Right kidney (tissue), 1 donor: ENCODE results near the gene HOXC12.
A peak's percentile ranks its signal among the peaks of the same experiment; 100 is the strongest.

Source experiments
- DNase-seq: peaks from one replicate; pipeline ENCODE4 v3.0.0-alpha.2; 2016

Gene HOXC12

DNA sequence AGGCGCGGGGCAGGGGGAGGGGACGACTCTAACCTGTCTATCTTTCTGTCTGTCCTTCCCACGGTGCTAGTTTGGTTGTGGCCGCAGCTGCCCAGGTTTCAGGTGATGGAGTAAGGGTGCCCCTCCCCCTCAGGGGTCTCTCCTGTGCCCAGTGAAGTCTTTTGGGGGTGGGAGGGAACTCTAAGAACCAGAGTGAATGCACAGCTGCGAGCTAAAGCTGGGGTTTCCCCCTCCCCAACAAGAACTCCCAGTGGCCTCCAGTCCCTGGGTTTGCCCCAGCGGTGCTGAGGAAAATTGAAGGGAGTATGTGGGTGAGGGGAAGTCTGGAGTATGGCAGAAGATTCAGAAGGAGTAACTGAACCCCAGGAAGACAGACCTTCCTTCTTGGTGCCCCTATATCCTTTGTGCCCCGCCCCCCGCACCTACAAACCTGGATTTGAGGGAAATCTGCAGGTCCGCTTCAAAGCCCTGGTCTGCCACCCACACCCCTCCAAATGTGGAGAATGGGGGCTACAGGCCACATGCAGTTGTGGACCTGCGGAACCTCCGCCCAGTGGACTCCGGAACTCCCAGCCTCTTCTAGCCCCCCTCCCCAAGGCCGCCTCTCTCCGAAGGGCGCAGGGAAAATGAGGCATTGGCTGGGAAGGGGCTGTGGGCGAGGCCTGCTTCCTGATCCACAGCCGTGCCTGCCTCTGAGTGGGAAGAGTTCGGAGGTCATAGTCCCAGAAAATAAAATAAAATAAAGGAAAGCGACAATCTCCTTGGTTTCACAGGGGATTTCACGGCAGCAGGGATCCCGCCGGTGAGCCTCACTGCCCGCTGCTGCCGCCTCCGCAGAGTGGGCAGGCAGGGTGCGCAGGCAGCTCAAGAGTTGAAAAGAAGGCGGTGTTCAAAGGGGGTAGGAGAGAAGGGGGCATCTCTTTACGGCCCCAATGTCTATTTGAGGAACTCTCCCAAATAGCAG is 41.8 kb downstream of the HOXC12 start:
- no peak for DNase-seq

- no peak for DNase-seq
Measured at GRCh38 chr12:53997204-53998109, 42.8 kb downstream of the HOXC12 start.

DNA sequence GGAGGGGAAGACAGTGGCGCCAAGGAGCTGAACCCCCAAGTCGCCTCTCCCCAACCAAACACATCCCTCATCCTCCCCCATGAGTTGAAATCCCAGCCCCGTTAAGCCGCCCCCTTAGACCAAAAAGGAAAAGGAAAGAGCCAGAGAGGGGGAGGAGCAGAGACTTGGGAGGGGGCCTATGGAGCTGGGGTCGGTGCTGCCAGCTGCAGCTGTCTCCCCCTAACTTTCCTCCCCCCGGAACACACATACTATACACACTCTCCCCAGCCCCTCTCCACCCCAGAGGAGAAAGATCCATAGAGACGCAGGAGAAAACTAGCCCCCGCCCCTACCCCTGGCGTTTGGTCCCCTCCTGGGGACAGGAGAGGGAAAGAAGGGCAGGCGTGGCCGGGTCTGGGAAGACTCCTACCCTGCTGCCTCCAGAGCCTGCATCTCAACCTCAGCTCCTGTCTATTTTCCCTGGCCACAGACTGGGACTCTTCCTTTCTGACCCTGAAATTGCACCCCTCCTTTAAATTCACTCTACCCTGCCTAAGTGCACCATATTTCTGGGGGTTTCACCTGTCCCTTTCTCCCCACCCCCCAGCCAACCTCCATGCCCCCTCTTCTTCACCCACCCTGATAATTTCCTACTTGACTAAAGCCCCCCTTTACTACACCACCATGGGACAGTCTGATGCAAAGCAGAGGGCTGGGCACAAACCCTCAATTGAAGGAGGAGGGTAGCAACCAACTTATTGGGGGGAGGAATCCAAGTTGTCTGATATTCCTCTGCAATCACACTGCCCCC is 43.6 kb downstream of the HOXC12 start:
- no peak for DNase-seq

- no peak for DNase-seq
Measured at GRCh38 chr12:53998900-53999236, 44.2 kb downstream of the HOXC12 start.

DNA sequence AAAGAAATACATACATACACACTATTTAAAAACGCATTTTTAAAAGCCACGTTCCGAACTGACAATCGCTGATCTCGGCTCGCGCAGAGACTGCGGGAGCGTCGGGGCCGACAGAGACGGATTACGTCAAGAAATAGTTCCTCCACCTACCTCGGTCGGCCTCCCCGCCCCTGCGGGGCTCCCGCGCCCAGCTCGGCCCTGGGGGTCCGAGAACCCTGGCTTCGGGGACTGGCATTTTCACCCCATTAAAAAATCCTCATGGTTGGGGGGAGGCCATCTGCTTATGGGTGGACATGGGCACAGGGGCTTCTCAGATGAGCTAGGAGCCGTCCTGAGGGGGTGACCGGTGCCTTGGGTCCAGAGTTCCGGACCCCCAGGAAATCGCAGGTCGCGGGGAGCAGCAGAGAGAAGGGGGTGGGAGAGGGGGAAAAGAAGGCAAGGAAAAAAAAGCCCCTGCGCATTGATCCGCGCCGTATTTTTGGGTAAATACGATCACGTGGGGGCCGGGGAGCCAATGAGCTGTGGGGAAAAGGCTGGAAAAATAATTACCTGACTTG is 44.9 kb downstream of the HOXC12 start:
- DNase-seq = no peak

DNA sequence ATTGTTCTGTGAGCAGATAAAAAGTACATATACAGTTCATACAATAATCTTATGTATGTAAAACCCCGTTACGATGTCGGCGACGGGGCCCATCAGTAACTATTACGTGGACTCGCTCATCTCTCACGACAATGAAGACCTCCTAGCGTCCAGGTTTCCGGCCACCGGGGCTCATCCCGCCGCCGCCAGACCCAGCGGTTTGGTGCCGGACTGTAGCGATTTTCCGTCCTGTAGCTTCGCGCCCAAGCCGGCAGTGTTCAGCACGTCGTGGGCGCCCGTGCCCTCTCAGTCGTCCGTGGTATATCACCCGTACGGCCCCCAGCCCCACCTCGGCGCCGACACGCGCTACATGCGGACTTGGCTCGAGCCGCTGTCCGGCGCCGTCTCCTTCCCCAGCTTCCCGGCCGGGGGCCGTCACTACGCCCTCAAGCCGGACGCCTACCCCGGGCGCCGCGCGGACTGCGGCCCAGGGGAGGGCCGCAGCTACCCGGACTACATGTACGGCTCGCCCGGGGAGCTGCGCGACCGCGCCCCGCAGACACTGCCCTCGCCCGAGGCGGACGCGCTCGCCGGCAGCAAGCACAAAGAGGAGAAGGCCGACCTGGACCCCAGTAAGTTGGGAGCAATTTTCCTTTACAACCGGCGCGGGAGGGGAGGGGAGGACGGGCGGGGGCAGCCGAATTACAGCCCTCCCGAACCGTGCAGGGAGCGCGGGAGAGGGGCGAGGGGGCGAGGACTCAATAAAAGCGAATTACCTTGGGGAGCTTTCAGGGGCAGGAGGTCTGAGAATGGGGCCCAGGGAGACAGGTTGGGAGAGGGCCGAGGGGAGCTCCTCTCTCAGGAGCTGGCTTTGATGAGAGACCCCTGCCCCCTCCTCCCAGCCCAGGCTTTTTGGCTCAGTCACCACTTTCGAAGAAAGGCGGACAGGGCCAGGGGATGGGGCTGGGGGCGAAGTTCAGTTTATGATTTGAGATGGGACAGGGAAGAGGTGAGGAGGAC is 45.7 kb downstream of the HOXC12 start, which contains the start of gene HOXC9:
Gene HOXC9 (plus strand): TSS at position 46 of the 999 bp plus-strand sequence. CDS start 28 bp downstream, at position 74.
- DNase-seq = peak; percentile 83

DNA sequence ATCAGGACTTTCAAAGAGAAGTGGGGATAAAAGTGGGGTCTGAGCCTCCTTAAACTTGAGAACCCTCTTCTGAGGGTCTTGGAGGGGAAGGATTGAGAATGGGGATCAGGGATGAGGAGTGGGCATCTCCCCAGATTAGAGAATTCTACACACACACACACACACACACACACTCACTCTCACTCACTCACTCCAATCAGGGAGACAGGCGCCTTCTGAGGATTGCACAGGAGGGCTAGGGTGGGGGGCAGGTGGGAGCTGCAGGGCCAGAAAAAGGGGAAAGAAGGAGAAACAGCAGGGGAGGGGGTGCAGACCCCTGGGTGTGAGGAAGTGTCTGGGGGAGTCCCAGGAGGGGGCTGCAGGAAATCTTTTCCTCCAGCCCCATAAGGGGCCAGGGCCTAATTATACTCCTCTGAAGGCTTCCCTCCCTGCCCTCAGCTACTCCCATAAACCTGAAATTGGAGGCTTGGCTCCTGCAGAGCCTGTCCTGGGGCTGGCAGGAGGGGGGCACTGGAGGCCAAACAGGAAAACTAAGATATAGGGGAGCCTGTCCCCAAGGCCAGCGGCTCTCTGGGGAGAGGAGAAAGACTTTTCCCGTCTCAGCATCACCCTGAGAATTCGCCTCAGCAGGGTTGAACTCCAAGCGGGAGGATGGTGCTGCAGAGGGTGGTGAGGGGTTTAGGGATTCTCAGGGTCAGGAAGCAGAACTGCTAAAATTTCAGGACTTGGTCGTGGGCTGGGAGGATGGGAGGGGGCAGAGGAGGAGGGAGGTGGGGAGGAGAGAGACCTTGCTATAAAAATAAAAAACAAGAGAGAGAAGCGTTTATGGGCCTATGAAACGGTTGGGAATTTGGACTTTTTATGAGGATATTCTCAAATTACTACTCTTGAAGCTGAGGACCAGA is 46.8 kb downstream of the HOXC12 start:
- peak; percentile 74 for DNase-seq

DNA sequence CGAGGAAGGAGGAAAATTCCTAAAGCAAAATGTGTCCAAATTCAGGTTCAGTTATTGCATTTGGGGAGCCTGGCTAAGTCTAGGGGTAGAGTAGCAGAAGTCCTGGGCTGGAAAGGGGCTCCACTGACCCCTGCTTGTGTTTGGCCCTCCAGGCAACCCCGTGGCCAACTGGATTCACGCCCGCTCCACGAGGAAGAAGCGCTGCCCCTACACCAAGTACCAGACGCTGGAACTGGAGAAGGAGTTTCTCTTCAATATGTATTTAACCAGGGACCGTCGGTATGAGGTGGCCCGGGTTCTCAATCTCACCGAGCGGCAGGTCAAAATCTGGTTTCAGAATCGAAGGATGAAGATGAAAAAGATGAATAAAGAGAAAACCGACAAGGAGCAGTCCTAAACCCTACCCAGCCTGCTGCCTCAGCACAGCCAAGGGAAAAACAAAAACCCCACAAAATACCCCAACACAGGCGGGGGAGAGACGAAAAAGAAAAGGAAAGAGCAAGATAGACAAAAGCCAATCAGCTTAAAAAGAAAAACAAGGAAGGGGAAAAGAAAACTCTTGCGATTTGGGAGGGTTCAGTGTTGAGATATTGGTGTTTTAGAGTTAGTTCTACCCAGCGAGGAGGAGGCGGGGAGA is 47.7 kb downstream of the HOXC12 start:
- peak; percentile 67 for DNase-seq

- DNase-seq = peak; percentile 67
Measured at GRCh38 chr12:54002915-54003389, 48.2 kb downstream of the HOXC12 start.

DNA sequence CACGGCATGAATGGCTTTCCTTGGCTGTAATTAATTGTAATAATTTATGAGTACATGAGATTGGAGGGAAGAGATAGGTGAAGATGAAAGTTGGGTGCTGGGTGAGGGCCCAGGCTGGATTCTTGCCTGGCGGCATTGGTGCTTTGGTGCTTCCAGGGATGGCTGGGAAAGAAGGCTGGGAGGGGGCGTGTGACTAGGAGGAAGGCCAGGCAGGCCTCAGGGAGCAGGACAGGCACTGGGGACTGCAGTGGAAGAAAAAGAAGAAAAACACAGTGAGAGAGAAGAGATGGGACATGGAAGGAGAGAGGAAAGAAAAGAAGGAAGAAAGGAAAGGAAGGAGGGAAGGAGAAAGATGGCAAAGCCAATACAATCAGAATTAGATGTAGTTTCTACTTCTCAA is 48.9 kb downstream of the HOXC12 start:
- peak; percentile 74 for DNase-seq

- DNase-seq = no peak
Measured at GRCh38 chr12:54004063-54004840, 49.5 kb downstream of the HOXC12 start.

GRCh38 chr12:54004841-54005530 is 50.3 kb downstream of the HOXC12 start:
- peak; percentile 82 for DNase-seq

DNA sequence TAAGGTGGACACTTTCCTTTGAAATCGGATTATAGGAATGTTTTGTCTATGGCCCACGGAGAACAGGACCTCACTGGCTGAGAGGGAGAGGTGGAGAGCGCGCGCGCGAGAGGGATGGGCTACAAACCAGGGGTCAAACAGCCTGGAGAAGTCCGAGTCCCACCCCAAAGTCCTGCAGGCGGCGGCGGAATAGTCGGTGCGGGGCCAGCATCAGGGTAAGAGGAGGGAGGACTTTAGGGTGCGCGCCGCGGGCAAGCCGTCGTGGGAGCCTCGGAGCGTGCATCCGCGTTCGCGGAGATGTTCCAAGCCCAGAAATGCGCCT is 50.8 kb downstream of the HOXC12 start:
- peak; percentile 86 for DNase-seq

- peak; percentile 93 for DNase-seq
Measured at GRCh38 chr12:54005853-54006558, 51.3 kb downstream of the HOXC12 start.

GRCh38 chr12:54006559-54007220 is 52.0 kb downstream of the HOXC12 start:
- DNase-seq = no peak
